ENCODE data around the gene CSNK1G2. TPM values are rescaled to one million over a fixed set of nuclear protein-coding genes. Genes with fewer than 3 reads are reported as not detected.

CSNK1G2 gene
- total RNA-seq, 2 experiments from 2014 or later, result 122 to 127 TPM

DNA sequence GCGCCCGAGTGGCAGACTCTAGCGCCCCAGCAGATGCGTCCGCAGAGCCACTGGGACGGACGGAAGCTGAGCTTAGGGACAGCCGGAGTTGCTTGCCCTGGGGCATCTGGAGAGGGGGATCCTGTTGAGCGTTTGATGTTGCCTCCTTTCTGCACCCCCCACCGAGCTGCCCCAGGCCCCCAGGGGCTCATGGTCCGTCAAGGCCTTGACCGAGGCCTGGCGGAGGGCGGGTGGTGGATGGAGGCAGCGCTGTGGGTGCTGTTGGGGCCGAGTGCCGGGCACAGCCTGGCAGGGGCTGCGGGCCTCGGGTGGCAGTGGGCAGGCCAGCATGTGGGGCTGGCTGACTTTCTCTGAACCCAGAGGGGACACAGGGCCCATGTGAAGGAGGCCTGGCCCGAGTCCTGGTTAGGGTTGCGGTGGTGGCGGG is 2.7 kb downstream of the CSNK1G2 start:
- CTCF ChIA-PET, result interaction anchor here (1.8 kb wide), 1 partner anchor 14 kb away, joined by 11 read pairs; no protein-coding TSS in a partner anchor
- DNase-seq (no peak), ATAC-seq (ENCODE audit: poor library complexity) (no peak)
- Histone ChIP-seq H3K4me1 (ENCODE audit: insufficient read depth, low read length) (peaks cover 67% of the 10 kb centered on the region), H3K27me3 (ENCODE audit: control insufficient read depth in 1 of 2, insufficient read depth in 2 of 2, low read length in 2 of 2) (no peaks in the 10 kb centered on the region), H3K36me3 (ENCODE audit: insufficient read depth, low read length) (peaks cover 5% of the 10 kb centered on the region), H3K9me3 (ENCODE audit: control insufficient read depth in 1 of 2, insufficient read depth in 1 of 2, low read length in 2 of 2) (no peaks in the 10 kb centered on the region), H3K27ac (ENCODE audit: low read depth in 1 of 2, low read length in 2 of 2) (peak overlapping the region; percentile 94 to 98), H3K4me3 (ENCODE audit: low read length) (peak overlapping the region; percentile 97)
- H3K4me3 Mint-ChIP-seq, result peak overlapping the region; percentile 96
- H3K9me3 Mint-ChIP-seq, result no peaks in the 10 kb centered on the region
- peaks cover 38% of the 10 kb centered on the region for H3K36me3 Mint-ChIP-seq (ENCODE audit: low read depth)
- intact Hi-C loops (cut with DNase I, micrococcal nuclease), result loop anchor here in 1 of 2 experiments (2.0 kb wide), 1 partner anchor 15 kb away; no protein-coding TSS in a partner anchor
- POLR2A ChIA-PET, result interaction anchor here (1.2 to 1.8 kb wide), 3 partner anchors 47 to 79 kb away, joined by 3 to 4 read pairs (median 4); no protein-coding TSS in a partner anchor
- H3K27me3 Mint-ChIP-seq, result peaks cover 5% of the 10 kb centered on the region
- peak overlapping the region; percentile 96 for H3K27ac Mint-ChIP-seq
- TF ChIP-seq, protein P1, sequence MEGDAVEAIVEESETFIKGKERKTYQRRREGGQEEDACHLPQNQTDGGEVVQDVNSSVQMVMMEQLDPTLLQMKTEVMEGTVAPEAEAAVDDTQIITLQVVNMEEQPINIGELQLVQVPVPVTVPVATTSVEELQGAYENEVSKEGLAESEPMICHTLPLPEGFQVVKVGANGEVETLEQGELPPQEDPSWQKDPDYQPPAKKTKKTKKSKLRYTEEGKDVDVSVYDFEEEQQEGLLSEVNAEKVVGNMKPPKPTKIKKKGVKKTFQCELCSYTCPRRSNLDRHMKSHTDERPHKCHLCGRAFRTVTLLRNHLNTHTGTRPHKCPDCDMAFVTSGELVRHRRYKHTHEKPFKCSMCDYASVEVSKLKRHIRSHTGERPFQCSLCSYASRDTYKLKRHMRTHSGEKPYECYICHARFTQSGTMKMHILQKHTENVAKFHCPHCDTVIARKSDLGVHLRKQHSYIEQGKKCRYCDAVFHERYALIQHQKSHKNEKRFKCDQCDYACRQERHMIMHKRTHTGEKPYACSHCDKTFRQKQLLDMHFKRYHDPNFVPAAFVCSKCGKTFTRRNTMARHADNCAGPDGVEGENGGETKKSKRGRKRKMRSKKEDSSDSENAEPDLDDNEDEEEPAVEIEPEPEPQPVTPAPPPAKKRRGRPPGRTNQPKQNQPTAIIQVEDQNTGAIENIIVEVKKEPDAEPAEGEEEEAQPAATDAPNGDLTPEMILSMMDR (IDR thresholded peaks at IDR 0.05), result no peak
- peaks cover 30% of the 10 kb centered on the region for H3K4me1 Mint-ChIP-seq (ENCODE audit: low read depth)

DNA sequence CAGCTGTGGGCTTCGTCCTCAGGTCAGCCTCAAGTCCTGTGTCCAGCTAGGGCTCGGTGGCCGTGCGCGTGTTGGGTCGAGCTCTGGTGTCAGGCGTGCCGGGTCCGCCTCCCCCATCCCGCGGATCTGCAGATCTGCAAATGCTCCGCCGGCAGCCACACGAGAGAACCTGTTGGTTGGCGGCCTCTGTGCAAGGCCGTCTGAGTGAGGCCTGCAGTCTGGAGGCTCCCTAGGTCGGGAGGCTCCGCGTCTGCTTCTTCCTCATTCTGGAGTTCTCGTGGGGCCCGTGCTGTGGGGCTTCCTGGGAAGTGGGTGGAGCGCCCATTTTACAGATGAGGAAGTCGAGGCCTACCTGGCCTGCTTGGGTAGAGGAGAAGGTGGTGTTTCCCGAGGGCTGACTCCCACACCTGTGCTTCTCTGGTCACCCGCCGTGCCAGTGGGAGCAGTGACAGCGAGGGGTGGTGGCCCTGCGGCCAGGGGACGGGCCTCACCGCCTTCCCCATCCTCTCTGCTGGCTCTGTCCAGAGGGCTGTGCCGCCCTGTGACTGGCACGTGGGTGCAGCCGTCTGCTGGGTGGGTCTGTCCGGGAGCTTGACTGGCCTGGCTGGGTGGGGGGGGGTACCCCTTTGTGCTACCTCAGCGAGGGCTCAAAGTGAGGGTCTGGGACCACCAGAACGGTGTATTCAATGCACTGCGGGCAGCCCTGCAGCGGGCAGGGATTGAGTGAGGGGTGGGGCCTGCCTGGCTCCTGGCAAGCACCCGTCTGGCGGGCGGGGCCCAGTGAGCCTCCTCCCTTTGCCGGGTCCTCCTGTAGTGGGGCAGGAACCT is 3.3 kb downstream of the CSNK1G2 start:
- ATAC-seq (ENCODE audit: poor library complexity), result no peak
- H3K27ac ChIP-seq (ENCODE audit: low read depth in 1 of 2, low read length in 2 of 2), result peak overlapping the region; percentile 94 to 98
- ChIA-PET CTCF (no interaction called here), POLR2A (interaction anchor here (1.2 kb wide), 1 partner anchor 80 kb away, joined by 3 read pairs; no protein-coding TSS in a partner anchor)
- intact Hi-C loops (cut with DNase I, micrococcal nuclease), result no loop called here
- DNase-seq, result peak in 1 of 14 experiments; percentile 51
- H3K27me3 ChIP-seq (ENCODE audit: control insufficient read depth in 1 of 2, insufficient read depth in 2 of 2, low read length in 2 of 2), result no peaks in the 10 kb centered on the region
- peak overlapping the region; percentile 81 for H3K4me3 Mint-ChIP-seq
- no peak overlapping the region for H3K4me3 ChIP-seq (ENCODE audit: low read length)
- TF ChIP-seq, protein P1 (IDR thresholded peaks at IDR 0.05), result no peak
- no peaks in the 10 kb centered on the region for H3K9me3 Mint-ChIP-seq
- peak overlapping the region; percentile 79 for H3K27ac Mint-ChIP-seq
- H3K36me3 ChIP-seq (ENCODE audit: insufficient read depth, low read length), result peaks cover 10% of the 10 kb centered on the region
- peaks cover 44% of the 10 kb centered on the region for H3K36me3 Mint-ChIP-seq (ENCODE audit: low read depth)
- H3K4me1 ChIP-seq (ENCODE audit: insufficient read depth, low read length), result peaks cover 72% of the 10 kb centered on the region
- peaks cover 5% of the 10 kb centered on the region for H3K27me3 Mint-ChIP-seq
- no peaks in the 10 kb centered on the region for H3K9me3 ChIP-seq (ENCODE audit: control insufficient read depth in 1 of 2, insufficient read depth in 1 of 2, low read length in 2 of 2)
- H3K4me1 Mint-ChIP-seq (ENCODE audit: low read depth), result peaks cover 36% of the 10 kb centered on the region

DNA sequence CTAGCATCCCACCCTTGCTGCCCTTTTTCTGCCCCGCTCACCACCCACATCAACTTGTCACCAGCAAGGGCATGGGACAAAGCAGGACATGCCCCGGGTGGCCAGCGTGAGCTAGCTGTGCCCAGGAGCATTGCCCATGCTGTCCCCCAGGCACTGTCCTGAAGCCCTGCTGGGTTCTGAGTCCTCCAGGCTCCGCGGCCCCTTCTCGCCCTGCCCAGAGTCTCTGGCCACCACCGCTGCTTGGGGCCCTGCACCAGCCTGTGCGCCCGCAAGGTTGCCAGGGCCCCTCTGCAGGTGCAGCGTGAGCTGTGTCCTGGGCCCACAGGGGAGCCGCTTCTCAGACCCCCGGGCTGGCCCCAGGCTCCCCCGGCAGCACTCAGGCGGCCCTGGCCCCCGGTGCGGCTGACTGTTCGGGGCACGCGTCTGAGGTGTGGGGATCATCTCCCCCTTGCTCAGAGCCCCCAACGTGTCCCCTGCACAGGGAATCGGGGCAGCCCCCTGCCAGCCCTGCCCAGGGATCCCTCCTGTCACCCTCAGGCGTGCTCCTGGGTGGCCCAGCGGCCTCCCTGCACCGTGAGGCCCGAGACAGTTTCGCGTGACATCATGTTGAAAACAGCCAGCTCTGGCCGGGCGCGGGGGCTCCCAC is 4.1 kb downstream of the CSNK1G2 start:
- ChIA-PET POLR2A (interaction anchor here (0.6 kb wide), 1 partner anchor 16 kb away, joined by 4 read pairs; no protein-coding TSS in a partner anchor), CTCF (interaction anchor here (1.2 kb wide), 2 partner anchors 15 to 97 kb away, joined by 3 to 4 read pairs; no protein-coding TSS in a partner anchor)
- Mint-ChIP-seq H3K4me3 (peak overlapping the region; percentile 25), H3K36me3 (ENCODE audit: low read depth) (peaks cover 45% of the 10 kb centered on the region), H3K27me3 (peaks cover 5% of the 10 kb centered on the region), H3K4me1 (ENCODE audit: low read depth) (peaks cover 32% of the 10 kb centered on the region), H3K9me3 (no peaks in the 10 kb centered on the region), H3K27ac (no peak overlapping the region)
- DNase-seq, result no peak
- ATAC-seq (ENCODE audit: poor library complexity), result no peak
- H3K4me1 ChIP-seq (ENCODE audit: insufficient read depth, low read length), result peaks cover 71% of the 10 kb centered on the region
- H3K27me3 ChIP-seq (ENCODE audit: control insufficient read depth in 1 of 2, insufficient read depth in 2 of 2, low read length in 2 of 2), result no peaks in the 10 kb centered on the region
- peaks cover 15% of the 10 kb centered on the region for H3K36me3 ChIP-seq (ENCODE audit: insufficient read depth, low read length)
- intact Hi-C loops (cut with DNase I, micrococcal nuclease), result loop anchor here in 1 of 2 experiments (5.0 kb wide), 1 partner anchor 42 kb away; no protein-coding TSS in a partner anchor
- TF ChIP-seq, protein P1 (IDR thresholded peaks at IDR 0.05), result no peak
- no peaks in the 10 kb centered on the region for H3K9me3 ChIP-seq (ENCODE audit: control insufficient read depth in 1 of 2, insufficient read depth in 1 of 2, low read length in 2 of 2)
- H3K4me3 ChIP-seq (ENCODE audit: low read length), result no peak overlapping the region
- H3K27ac ChIP-seq (ENCODE audit: low read depth in 1 of 2, low read length in 2 of 2), result peak overlapping the region in 1 of 2 donors; percentile 21

Data from CD4-positive, alpha-beta T cell (primary cell).